H9 (cell line): ENCODE data around the gene ITIH5. TPM values are rescaled to one million over a fixed set of nuclear protein-coding genes. Genes with fewer than 3 reads are reported as not detected.

Source experiments
- DNase-seq: peaks from one replicate; pipeline ENCODE4 v3.0.0-alpha.2; 2017
- H2AFZ ChIP-seq: one replicate; pipeline ENCODE4 v1.6.1; 2013; ENCODE audit warnings: mild to moderate bottlenecking, low read length, control low read depth, moderate library complexity
- H2AK5ac ChIP-seq: 2 replicates; pipeline ENCODE4 v1.6.1; 2013; ENCODE audit warnings: low read length, control low read depth, mixed read lengths; ENCODE audit not compliant: insufficient read length
- H2BK120ac ChIP-seq: one replicate; pipeline ENCODE4 v1.6.1; 2013; ENCODE audit warnings: low read depth, mild to moderate bottlenecking, low read length, control low read depth, inconsistent platforms; ENCODE audit not compliant: poor library complexity, severe bottlenecking
- H2BK12ac ChIP-seq: 2 replicates; pipeline ENCODE4 v1.6.1; 2013; ENCODE audit warnings: low read length, control low read depth, mixed read lengths, low read depth; ENCODE audit not compliant: insufficient read length
- H2BK15ac ChIP-seq: 2 replicates; pipeline ENCODE4 v1.6.1; 2013; ENCODE audit warnings: low read depth, low read length, control low read depth
- H2BK20ac ChIP-seq: one replicate; pipeline ENCODE4 v1.6.1; 2013; ENCODE audit warnings: low read depth, mild to moderate bottlenecking, low read length, control low read depth, inconsistent platforms; ENCODE audit not compliant: poor library complexity, severe bottlenecking
- H2BK5ac ChIP-seq: 2 replicates; pipeline ENCODE4 v1.6.1; 2013; ENCODE audit warnings: low read length, control low read depth, mixed read lengths; ENCODE audit not compliant: insufficient read length
- H3K14ac ChIP-seq: 2 replicates; pipeline ENCODE4 v1.6.1; 2013; ENCODE audit warnings: low read length, control low read depth; ENCODE audit not compliant: insufficient read depth
- H3K18ac ChIP-seq: 2 replicates; pipeline ENCODE4 v1.6.1; 2013; ENCODE audit warnings: low read depth, mild to moderate bottlenecking, mixed read lengths, low read length, control low read depth; ENCODE audit not compliant: insufficient read length
- H3K23ac ChIP-seq: 2 replicates; pipeline ENCODE4 v1.6.1; 2013; ENCODE audit warnings: low read length, control low read depth, mixed read lengths, low read depth; ENCODE audit not compliant: insufficient read length
- H3K23me2 ChIP-seq: 2 replicates; pipeline ENCODE4 v1.6.1; 2013; ENCODE audit warnings: low read depth, mild to moderate bottlenecking, mixed read lengths, low read length, control low read depth; ENCODE audit not compliant: insufficient read length, poor library complexity, severe bottlenecking
- H3K27ac ChIP-seq: 2 replicates; pipeline ENCODE4 v1.5.1; 2013; ENCODE audit warnings: low read length, control low read depth, mixed read lengths, low read depth; ENCODE audit not compliant: insufficient read length
- H3K27me3 ChIP-seq: 2 replicates; pipeline ENCODE4 v1.6.1; 2013; ENCODE audit warnings: low read length, control low read depth, inconsistent platforms; ENCODE audit not compliant: insufficient read depth
- H3K4ac ChIP-seq: 2 replicates; pipeline ENCODE4 v1.6.1; 2013; ENCODE audit warnings: low read depth, mild to moderate bottlenecking, control low read depth, inconsistent platforms, low read length, moderate library complexity
- H3K4me1 ChIP-seq: 2 replicates; pipeline ENCODE4 v1.6.1; 2013; ENCODE audit warnings: low read length, control low read depth, inconsistent platforms; ENCODE audit not compliant: insufficient read depth
- H3K4me2 ChIP-seq: 2 replicates; pipeline ENCODE4 v1.6.1; 2013; ENCODE audit warnings: low read length, control low read depth, mixed read lengths; ENCODE audit not compliant: insufficient read length, insufficient read depth
- H3K56ac ChIP-seq: 2 replicates; pipeline ENCODE4 v1.6.1; 2013; ENCODE audit warnings: low read depth, mild to moderate bottlenecking, mixed read lengths, low read length, control low read depth; ENCODE audit not compliant: insufficient read length
- H3K79me1 ChIP-seq: 2 replicates; pipeline ENCODE4 v1.6.1; 2013; ENCODE audit warnings: low read depth, mild to moderate bottlenecking, moderate library complexity, low read length, control low read depth, inconsistent platforms; ENCODE audit not compliant: insufficient read depth, poor library complexity, severe bottlenecking
- H3K79me2 ChIP-seq: 2 replicates; pipeline ENCODE4 v1.6.1; 2013; ENCODE audit warnings: low read length, control low read depth, inconsistent platforms; ENCODE audit not compliant: insufficient read depth
- H3K9ac ChIP-seq: 2 replicates; pipeline ENCODE4 v1.6.1; 2013; ENCODE audit warnings: low read length, control low read depth, mixed read lengths; ENCODE audit not compliant: insufficient read length; ENCODE audit errors: extremely low read depth
- H3K9me3 ChIP-seq: one replicate; pipeline ENCODE4 v1.6.1; 2013; ENCODE audit warnings: low read depth, low read length, inconsistent platforms; ENCODE audit not compliant: control insufficient read depth
- H3T11ph ChIP-seq: one replicate; pipeline ENCODE4 v1.6.1; 2013; ENCODE audit warnings: mild to moderate bottlenecking, low read length, control low read depth, inconsistent platforms
- H4K20me1 ChIP-seq: one replicate; pipeline ENCODE4 v1.6.1; 2013; ENCODE audit not compliant: control insufficient read depth, insufficient read length, insufficient read depth
- H4K5ac ChIP-seq: 2 replicates; pipeline ENCODE4 v1.6.1; 2013; ENCODE audit warnings: low read depth, mild to moderate bottlenecking, mixed read lengths, low read length, control low read depth; ENCODE audit not compliant: insufficient read length
- H4K8ac ChIP-seq: replicated peaks from 2 replicates; pipeline ENCODE4 v1.6.1; 2013; ENCODE audit warnings: low read length, control low read depth, mixed read lengths, low read depth; ENCODE audit not compliant: insufficient read length
- H4K91ac ChIP-seq: 2 replicates; pipeline ENCODE4 v1.6.1; 2013; ENCODE audit warnings: low read depth, mild to moderate bottlenecking, moderate library complexity, mixed read lengths, low read length, control low read depth; ENCODE audit not compliant: insufficient read length
- H3K27ac Mint-ChIP-seq, 3 experiments: 2 replicates in 2 of 3; 3 replicates in 1 of 3; pipeline ENCODE4 v1.8.0; 2020 to 2021; ENCODE audit warnings: mixed read lengths in 3 of 3, mild to moderate bottlenecking in 1 of 3, moderate library complexity in 1 of 3
- H3K27me3 Mint-ChIP-seq: 2 replicates; pipeline ENCODE4 v1.8.0; 2021; ENCODE audit warnings: low read depth, mild to moderate bottlenecking, moderate library complexity, mixed read lengths
- H3K36me3 Mint-ChIP-seq, 3 experiments: 2 replicates in 2 of 3; 3 replicates in 1 of 3; pipeline ENCODE4 v1.8.0; 2020 to 2021; ENCODE audit warnings: low read depth in 3 of 3, mixed read lengths in 3 of 3; ENCODE audit not compliant: insufficient read depth in 1 of 3
- H3K4me1 Mint-ChIP-seq, 2 experiments: 2 replicates each; pipeline ENCODE4 v1.8.0; 2020; ENCODE audit warnings: mixed read lengths in 2 of 2
- H3K4me3 Mint-ChIP-seq, 2 experiments: 2 replicates in 1 of 2; 3 replicates in 1 of 2; pipeline ENCODE4 v1.8.0; 2020 to 2021; ENCODE audit warnings: mild to moderate bottlenecking in 2 of 2, mixed read lengths in 2 of 2, moderate library complexity in 1 of 2
- H3K9me3 Mint-ChIP-seq, 2 experiments: 2 replicates in 1 of 2; 3 replicates in 1 of 2; pipeline ENCODE4 v1.8.0; 2020; ENCODE audit warnings: mild to moderate bottlenecking in 2 of 2, mixed read lengths in 2 of 2, moderate library complexity in 1 of 2
- WGBS: extraction: QIAGEN DNeasy Blood & Tissue Kit; methylation state at CpG from one replicate; pipeline ENCODE4 v1.1.7; 2013; ENCODE audit warnings: missing lambda C conversion rate, low lambda C conversion rate, mixed read lengths; ENCODE audit not compliant: insufficient read length; ENCODE audit errors: extremely low coverage; 5-methylcytosine and 5-hydroxymethylcytosine counted together
- total RNA-seq: library from RNA; stranded (reverse); gene quantifications from 2 replicates; pipeline ENCODE4 v1.2.1, GENCODE V29; 2021
- TF ChIP-seq, protein P1 (sequence below): fragments of 200-600 bp; sonication (generic); conservative IDR thresholded peaks from 3 replicates; pipeline ENCODE4 v1.8.0; 2021; ENCODE audit warnings: antibody characterized with exemption, mild to moderate bottlenecking

ITIH5 gene
- total RNA-seq, 1 experiment from 2014 or later = 1.3 TPM

DNA sequence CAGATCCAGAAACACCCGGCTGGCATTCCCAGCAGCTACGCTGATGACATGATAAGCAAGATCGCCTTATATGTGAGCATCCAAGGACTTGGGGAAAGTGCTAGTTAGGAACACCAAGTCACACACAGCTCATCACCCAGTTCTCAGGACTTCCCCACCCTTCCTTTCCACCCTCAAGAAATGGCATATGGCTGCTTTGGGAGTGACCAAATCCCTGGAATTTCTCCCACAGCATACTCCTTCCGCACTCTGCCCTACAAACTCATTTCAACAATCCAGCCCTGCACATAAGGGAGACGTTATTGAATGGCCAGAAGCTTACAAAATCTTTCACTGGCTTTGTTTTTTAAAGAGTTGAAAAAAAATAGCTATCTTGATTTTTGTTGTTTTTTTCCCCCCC lies 4.2 kb downstream of the ITIH5 start:
- peaks cover 13% of the 10 kb centered on the region in 2 experiments for H3K4me1 Mint-ChIP-seq

More for the DNA sequence above, 4.2 kb downstream of the ITIH5 start:
- no peak overlapping the region for H2AK5ac ChIP-seq
- TF ChIP-seq, protein P1, sequence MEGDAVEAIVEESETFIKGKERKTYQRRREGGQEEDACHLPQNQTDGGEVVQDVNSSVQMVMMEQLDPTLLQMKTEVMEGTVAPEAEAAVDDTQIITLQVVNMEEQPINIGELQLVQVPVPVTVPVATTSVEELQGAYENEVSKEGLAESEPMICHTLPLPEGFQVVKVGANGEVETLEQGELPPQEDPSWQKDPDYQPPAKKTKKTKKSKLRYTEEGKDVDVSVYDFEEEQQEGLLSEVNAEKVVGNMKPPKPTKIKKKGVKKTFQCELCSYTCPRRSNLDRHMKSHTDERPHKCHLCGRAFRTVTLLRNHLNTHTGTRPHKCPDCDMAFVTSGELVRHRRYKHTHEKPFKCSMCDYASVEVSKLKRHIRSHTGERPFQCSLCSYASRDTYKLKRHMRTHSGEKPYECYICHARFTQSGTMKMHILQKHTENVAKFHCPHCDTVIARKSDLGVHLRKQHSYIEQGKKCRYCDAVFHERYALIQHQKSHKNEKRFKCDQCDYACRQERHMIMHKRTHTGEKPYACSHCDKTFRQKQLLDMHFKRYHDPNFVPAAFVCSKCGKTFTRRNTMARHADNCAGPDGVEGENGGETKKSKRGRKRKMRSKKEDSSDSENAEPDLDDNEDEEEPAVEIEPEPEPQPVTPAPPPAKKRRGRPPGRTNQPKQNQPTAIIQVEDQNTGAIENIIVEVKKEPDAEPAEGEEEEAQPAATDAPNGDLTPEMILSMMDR = no peak
- no peak overlapping the region for H2BK5ac ChIP-seq
- no CpG with 5 or more reads among the region's 5 CpGs for WGBS
- no peak overlapping the region for H4K91ac ChIP-seq
- no peaks in the 10 kb centered on the region for H3K4me1 ChIP-seq
- H3K27ac ChIP-seq = no peak overlapping the region
- H3K9ac ChIP-seq = no peak overlapping the region
- H2BK15ac ChIP-seq = no peak overlapping the region
- no peak overlapping the region for H4K8ac ChIP-seq
- Mint-ChIP-seq H3K4me3 (no peak overlapping the region), H3K27me3 (peaks cover 38% of the 10 kb centered on the region), H3K36me3 (no peaks in the 10 kb centered on the region), H3K9me3 (no peaks in the 10 kb centered on the region), H3K27ac (no peak overlapping the region)
- no peak for DNase-seq
- peaks cover 4% of the 10 kb centered on the region for H3K23me2 ChIP-seq
- H3K23ac ChIP-seq = no peak overlapping the region
- no peaks in the 10 kb centered on the region for H3K79me2 ChIP-seq
- H3K14ac ChIP-seq = no peak overlapping the region
- no peak overlapping the region for H2AFZ ChIP-seq
- H3T11ph ChIP-seq = no peak overlapping the region
- no peaks in the 10 kb centered on the region for H3K79me1 ChIP-seq
- no peak overlapping the region for H2BK12ac ChIP-seq
- H3K4me2 ChIP-seq = no peak overlapping the region
- no peak overlapping the region for H4K5ac ChIP-seq
- peaks cover 13% of the 10 kb centered on the region; the same call in 1 of the 2 replicates for H3K27me3 ChIP-seq
- no peaks in the 10 kb centered on the region for H3K9me3 ChIP-seq
- H3K4ac ChIP-seq = no peak overlapping the region
- H3K56ac ChIP-seq = no peak overlapping the region
- H3K18ac ChIP-seq = no peak overlapping the region
- no peaks in the 10 kb centered on the region for H4K20me1 ChIP-seq
- no peak overlapping the region for H2BK20ac ChIP-seq
- H2BK120ac ChIP-seq = no peak overlapping the region
